ENCODE measurements around the gene PRKAR1B.

The PRKAR1B gene

GRCh38 chr7:716636-717035 is 10.4 kb downstream of the PRKAR1B start:
- DNase-seq, result no peak

DNA sequence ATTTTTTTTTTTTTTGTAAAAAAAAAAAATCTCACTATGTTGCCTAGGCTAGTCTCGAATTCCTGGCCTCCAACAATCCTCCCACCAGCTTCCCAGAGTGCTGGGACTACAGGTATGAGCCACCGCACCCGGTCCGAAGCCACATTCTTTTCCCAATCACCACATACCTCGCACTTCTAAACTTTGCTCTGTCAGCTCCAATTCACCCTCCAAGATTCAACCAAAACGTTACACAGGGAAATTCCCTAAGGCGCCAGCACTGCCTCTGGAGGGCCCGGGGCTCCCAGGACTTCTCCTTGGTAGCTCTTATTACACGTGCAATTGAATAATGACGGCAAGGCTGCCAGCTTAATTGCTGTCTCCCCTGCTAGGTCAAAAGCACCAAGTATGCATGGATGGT is 10.9 kb downstream of the PRKAR1B start:
- no peak for DNase-seq

- no peak for DNase-seq
These were observed 12.8 kb downstream of the PRKAR1B start for GRCh38 chr7:714251-714671.

DNA sequence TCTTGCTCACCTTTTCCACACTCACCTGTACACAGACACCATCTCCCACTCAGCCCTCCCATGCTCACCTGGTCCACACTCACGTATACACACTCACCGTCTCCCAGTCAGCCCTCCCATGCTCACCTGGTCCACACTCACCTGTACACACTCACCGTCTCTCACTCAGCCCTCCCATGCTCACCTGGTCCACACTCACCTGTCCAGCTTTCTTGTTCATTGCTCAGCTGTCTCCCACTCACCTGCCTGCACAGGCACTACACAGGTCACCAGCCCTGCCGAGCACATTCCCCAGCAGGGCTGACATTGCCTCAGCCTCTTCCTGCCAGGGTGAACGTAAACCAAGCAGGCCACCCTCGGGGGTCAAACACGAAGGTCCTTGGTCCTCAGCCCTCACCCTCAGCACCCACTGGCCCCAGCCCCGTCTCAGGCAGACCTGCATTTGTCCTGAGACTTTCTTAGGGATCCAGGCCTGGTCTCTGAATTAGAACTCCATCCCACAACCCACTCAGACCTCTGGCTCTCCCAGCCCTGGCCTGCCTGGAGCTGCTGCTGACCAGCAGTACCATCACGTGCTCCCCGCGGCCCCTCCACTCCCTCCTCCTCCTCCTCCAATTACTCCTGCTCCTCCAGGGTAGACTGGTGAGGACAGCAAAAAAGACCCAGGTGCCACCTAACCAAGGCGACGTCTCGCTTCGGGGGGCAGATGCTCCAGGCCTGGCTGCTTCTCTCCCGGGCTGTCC is 13.4 kb downstream of the PRKAR1B start:
- DNase-seq, result no peak

- no peak for DNase-seq
These were observed 14.0 kb downstream of the PRKAR1B start for GRCh38 chr7:713139-713457.

- no peak for DNase-seq
These were observed 14.5 kb downstream of the PRKAR1B start for GRCh38 chr7:712381-713138.

GRCh38 chr7:711922-712380 is 15.1 kb downstream of the PRKAR1B start:
- DNase-seq, result no peak

GRCh38 chr7:711093-711921 is 15.8 kb downstream of the PRKAR1B start:
- no peak for DNase-seq

- DNase-seq, result no peak
These were observed 16.9 kb downstream of the PRKAR1B start for GRCh38 chr7:710161-710560.

DNA sequence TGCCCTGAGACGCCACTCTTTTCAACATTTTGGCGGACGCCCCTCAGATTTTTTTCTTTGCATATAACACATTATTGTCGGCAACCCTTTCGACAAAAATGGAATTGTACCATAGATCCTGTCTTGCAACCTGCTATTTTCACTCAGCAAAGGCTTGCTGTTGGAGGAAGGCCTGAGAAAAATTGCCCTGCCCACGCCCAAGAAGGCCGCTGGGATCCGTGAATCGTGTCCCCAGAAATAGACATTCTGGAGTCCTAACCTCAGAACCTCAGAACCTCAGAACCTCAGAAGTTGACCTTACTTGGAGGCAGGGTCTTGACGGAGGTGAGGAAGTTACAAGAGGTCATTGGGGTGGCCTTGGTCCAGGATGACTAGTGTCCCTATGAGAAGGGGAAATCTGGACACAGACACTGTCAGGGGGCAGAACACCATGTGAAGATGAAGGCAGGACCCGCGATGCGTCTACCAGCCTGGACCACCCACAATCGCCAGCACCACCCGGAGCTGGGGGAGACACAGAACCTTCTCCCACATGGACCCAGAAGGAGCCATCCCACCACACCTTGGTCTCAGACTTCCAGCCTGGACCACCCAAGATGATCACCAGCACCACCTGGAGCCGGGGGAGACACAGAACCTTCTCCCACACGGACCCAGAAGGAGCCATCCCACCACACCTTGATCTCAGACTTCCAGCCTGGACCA is 19.6 kb downstream of the PRKAR1B start:
- DNase-seq, result no peak

- DNase-seq, result no peak
These were observed 20.4 kb downstream of the PRKAR1B start for GRCh38 chr7:706721-707120.

DNA sequence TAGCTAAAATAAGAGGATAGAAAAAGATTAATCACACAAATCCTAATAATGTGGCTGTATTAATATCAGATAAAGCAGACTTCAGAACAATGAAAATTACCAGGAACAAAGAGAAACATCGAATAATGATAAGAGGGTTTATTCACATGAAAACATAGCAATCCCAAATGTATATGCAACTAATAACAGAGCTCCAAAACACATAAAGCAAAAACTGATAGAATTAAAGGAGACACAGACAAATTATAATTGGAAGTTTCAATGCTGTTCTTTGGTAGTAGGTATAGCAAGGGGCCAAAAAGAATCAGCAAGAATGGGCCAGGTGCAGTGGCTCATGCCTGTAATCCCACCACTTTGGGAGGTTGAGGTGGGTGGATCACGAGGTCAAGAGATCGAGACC is 24.0 kb downstream of the PRKAR1B start:
- no peak for DNase-seq

DNA sequence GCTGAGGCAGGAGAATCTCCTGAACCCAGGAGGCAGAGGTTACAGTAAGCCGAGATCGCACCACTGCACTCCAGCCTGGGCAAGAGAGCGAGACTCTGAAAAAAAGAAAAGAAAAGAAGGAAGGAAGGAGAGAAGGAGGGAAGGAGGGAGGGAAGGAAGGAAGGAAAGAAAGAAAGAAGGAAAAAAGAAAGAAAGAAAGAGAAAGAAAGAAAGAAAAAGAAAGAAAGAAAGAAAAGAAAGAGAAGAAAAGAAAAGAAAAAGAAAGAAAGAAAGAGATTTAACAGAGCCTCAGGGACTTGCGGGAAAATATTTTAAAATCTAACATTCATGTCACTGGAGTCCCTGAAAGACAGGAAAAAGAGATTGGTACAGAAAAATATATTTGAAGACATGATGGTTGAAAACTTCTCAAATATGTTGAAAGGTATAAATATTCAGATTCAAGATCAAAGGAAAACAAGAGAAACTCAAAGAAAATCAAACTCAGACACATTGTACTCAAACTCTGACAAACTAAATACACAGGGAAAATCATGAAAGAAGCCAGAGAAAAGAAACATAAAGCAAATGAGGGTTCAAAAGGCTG is 25.9 kb downstream of the PRKAR1B start:
- no peak for DNase-seq

GRCh38 chr7:699476-700170 is 27.5 kb downstream of the PRKAR1B start:
- DNase-seq, result no peak

GRCh38 chr7:698515-699475 is 28.3 kb downstream of the PRKAR1B start:
- DNase-seq, result no peak

DNA sequence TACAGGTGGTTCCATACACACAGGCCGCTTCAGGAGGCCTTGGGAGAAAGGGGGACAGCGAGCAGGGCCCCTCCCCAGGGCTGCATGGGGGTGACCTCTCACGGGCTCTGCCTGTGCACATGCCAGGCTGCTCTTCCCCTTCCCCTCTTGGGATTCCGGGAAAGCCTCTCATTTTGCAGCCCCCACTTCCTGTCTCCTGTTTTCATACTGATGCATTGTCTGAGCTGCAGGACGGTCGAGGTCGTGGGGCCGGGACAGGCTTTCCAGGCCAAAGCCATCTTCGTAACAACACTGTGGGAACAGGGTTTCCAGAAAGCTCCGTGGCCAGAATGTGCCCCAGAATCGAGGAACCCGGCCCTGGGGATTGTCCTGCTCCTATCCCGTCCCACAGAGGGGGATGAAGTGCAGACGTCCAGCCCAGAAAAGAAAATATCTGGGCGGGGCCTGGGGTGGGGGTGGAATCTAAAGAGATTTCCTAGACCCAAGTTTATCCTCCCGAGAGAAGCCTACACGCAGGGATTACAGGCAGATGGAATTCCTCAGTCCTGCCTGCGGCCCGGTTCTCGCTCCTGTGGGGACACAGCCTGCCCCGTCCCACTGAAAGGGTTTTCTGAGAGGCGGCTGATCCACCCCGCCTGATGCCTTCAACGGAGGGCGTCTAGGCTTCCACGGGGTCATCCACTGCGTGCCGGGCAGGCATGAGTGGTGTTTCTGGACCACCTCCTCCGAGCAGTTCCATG is 30.1 kb downstream of the PRKAR1B start:
- no peak for DNase-seq

DNA sequence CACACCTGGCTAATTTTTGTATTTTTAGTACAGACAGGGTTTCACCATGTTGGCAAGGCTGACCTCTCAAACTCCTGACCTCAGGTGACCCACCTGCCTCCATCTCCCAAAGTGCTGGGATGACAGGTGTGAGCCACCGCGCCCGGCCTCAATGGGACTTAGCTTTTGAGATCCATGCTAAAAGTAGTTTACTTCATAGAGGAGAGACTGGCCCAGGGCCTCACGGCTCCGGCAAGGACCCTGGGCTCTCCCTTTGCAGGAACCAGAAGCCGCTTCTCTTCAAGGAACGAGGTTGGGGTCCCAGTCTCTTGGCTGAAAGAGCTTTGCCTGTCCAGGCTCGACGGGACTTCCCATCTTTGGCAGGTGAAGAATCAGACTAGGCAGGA is 30.7 kb downstream of the PRKAR1B start:
- DNase-seq, result no peak

GRCh38 chr7:693280-693679 is 33.8 kb downstream of the PRKAR1B start:
- no peak for DNase-seq

GRCh38 chr7:691361-692045 is 35.6 kb downstream of the PRKAR1B start:
- DNase-seq, result no peak

Measured in inflammatory macrophage treated with lipopolysaccharide for 4 hours (primary cell).